CD4-positive, alpha-beta T cell treated with Interleukin-4 for 4 hours (primary cell): ENCODE results near the gene STUM.
"Not testable (repeated sequence)": the region's sequence is repeated elsewhere in the genome, so short reads cannot be mapped to it uniquely, and the experiment has no call there.

Experiments used
- DNase-seq: peaks from one replicate; pipeline ENCODE4 v3.0.0-alpha.2; 2020

Gene STUM

DNA sequence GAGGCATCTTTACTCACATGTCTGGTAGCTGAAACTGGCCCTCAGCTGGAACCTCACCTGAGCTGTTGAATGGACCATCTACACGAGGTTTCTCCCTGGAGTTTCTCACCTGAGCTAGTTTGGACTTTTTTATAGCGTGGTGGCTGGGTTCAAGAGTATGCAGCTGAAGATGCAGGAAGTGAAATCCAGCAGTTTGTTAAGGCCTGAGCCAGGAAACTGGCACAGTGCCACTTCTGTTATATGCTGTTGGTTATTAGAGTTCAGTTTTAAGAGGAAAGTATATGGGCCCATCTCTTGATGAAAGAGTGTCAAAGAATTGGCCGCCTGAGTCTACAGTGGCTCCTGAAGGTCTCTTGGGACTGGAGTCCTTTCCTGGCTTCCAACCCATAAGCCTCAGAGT is 35.6 kb downstream of the STUM start:
- no peak for DNase-seq

DNA sequence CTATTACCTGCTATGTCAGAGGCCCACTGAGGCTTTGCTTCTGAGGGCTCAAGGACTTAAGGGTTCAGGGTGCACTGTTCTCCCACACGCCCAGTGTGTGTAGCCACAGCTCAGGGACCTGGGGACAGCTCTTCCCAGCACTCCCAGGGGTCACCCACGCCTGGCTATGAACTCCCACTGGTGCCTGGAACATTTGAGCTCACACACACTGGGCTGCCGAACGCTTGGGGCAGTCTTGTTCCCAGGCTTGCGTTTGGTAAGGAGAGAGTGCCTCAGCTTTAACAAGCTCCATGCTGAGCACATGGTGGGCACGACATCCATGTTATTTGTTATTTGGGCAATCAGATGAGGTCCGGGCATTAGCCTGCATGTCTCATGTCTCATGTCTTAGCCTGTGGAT is 37.6 kb downstream of the STUM start:
- DNase-seq = no peak

DNA sequence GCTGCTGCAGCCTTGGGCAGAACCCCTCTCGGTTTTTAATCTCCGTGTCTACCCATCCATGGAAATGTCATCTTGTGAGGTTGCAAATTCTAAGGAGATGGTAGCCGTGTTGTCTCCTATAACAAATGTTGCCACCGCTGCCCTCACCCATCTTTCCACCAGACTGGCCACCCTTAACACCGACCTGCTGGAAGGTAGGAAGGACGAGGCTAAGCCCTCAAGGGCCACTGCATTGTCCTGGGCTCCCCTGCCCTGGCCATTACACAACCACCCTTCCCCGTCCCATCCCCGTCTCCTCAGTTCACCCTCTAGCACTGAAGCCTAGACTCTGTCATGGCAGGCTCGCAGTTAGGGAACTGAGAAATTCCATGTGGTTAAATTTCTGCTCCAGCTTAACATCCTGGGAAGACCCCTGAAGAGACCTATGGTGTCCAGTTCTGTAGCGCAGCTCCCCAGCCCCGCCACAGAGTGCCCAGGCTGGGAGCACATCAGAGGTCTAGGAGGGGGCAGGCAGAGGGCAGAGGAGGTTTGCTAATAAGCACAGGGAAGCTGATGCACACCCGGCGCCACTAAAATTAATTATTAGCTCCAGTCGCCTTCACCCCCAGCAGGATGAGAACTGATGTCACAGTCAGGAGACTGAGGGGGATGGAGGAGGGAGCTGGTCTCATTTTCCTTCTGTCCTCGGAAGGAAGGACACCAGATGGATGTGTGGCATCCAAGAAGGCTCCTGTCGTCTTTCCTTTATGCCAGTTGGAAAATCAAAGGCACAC is 38.3 kb downstream of the STUM start:
- DNase-seq = no peak

DNA sequence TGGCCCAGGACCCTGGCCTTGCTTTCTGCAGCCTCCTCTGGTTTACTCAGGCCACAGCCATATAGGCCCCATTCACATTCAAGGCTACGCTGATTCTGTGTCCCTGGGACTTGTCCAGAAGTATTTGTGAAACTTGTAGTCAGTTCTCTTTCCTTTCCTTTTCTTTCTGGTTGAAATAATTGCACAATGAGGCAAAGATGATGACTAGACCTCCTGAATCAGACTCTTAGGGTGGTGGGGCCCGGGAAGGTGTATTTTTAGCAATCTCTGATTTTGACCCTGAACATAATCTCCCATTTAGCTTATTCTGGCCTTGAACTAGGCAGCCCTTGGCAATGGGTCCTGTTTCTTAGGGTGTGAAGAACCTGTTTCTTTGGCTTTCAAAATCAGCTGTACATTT is 39.9 kb downstream of the STUM start:
- no peak for DNase-seq

DNA sequence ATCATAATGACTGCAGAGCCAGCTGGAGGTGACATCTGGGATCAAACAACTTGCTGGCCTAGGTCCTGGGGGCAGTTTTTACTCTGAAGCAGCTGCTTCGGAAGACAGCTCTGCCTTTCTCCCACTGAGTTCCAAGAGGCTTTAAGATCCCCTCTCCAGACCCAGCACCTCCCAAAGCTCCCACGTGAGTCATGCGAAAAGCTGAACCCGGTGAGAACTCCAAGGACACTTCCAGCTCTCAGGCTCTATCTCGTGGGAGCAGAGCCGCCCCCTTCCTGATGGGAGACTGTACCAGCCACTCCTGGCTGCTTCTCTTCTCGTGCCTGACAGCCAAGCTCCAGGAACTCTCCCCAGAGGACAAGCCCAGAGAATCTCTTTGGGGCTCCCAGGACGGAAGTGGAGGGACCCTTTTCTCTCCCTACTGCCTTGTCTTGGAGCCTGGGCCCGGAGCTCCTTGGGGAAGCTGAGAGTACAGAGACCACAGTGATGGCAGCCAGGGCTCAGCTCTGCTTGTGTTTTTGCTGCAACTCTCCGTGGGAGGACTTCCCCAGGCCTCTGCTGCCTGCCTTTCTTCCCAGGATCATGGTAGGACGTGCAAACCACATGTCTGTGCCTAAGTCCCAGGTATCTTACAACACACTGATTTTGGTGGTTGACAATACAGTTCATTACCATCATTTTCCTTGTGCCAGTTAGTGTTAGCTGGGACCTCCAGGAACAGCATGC is 40.6 kb downstream of the STUM start:
- DNase-seq = no peak

DNA sequence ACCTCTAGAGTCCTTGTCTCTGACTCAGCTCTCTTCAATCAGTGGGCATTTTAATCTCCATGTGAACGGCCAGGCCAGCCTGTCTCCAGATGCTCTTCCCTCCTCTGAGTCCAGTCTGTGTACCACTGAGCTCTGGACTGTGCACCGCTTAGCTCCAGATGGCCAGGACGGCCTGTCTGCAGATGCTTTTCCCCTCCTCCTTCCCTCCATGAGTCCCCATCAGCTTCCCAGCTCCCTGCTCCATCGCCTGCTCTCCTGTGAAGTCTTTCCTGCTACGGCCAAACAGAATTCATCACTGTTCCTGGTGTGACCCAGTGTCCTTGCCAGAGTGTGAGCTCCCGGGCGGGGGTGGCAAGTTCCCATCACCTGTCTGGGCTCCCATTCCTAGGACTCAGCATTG is 42.0 kb downstream of the STUM start:
- no peak for DNase-seq

DNA sequence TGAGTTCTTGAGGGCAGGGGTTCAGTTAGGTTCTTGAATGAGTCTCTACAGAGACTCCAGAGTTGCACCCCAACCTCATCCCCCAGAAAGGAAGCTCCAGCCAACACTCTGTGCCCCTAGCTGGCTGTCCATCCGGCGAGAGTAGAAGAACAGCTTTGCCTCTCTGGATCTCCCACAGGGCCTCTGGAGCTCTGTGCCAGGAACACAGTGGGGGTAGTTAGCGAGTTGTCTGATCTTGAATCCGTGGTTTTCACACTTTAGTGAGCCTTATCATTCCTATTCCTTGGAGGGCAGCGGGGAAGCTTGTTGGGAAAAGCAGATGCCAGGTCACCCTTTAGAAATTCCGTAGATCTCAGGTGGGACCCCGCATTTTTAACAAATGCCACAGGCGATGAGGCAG is 45.0 kb downstream of the STUM start:
- DNase-seq = no peak

DNA sequence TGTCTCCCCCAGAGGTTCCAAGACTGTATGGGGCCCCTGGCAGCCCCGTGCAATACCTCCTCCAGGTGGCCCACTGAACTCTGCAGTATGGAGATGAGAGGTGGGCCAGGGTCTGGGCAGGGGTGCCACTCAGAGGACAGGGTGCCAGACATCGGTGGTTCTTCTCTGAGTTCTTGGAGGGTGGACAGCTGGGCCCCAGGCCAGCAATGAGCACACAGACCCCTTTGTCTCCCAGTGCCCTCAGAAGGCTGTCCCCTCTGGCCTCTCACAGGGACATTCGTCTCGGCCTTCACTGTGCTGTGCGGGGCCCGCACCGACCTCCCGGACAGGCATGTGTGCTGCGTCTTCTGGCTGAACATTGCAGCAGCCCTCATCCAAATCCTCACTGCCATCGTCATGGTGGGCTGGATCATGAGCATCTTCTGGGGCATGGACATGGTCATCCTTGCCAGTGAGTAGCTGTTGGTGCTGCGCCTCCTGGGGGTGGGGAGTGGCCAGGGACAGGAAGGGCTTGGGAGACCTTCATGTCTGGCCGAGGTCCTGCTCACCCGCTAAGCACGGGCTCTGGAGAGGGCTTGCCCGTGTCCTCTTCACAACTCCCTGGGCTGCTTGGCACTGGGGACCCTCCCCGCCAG is 48.1 kb downstream of the STUM start:
- no peak for DNase-seq

DNA sequence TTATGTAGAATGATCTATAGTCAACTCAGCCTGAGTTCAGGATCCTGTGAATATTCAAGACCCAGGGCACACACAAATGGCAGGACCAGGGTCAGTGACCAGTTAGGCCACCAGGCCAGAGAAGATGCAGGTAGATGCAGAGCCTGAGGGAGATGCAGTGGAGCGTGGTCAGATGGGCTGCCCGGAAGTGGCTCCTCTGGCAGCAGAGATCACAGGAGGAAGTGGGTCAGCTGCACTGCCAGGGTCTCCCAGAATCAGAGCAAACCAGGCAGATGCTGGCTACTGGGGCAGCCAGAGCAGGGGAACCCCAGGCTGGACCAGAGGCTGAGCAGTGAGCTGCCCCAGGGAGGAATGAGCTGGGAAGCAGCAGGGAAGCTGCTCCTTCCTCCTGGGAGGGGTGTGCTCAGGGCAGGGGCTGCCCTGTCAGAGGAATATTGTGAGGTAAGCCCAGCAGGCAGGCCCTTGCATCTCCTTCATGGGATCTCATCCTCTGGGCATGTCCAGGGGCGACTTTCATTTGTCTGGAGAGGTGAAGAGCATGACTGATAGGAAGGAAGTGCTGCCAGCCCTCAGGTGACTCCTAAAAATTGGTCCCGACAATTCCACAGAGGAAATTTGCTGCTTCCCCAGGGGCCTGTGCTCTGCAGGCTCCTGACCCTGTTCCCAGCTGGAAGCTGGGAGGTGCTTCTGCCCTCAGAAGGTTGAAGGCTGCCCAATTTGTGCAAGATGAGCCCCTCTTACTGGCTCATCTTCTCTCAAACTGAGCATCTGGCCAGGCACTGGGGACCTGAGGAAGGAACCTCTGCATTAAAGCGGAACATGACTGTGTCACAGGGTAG is 49.3 kb downstream of the STUM start:
- no peak for DNase-seq

DNA sequence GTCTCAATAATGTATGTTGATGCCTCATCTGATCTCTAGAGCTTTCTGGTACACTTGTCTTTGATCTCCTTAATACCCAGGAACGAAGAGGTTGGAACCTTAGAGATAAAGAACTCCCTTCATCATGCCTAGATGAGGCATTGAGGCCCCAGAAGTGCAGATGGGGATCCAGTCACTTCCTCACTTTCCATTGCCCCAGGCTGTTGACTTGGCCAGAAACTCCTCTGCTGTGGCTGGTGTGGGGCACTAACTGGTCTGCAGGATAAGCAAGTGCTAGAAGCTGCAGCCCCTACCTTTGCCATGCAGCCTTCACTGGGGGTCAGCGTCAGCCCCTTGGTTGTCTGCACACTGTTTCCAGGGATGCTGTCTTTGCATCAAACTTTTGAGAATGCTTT is 49.9 kb downstream of the STUM start:
- no peak for DNase-seq

DNA sequence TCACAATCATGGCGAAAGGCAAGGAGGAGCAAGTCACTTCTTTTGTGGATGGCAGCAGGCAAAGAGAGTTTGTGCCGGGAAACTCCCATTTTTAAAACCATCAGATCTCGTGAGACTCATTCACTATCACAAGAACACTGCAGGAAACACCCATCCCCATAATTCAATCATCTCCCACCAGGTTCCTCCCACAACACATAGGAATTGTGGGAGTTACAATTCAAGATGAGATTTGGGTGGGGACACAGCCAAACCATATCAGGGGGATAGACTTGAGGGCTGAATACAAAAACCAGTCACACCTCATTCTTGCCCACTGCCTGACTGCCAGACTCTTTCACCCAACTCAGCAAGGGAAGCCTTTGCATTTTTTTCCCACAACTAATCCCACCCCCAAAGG is 50.4 kb downstream of the STUM start:
- DNase-seq = not testable (repeated sequence)

DNA sequence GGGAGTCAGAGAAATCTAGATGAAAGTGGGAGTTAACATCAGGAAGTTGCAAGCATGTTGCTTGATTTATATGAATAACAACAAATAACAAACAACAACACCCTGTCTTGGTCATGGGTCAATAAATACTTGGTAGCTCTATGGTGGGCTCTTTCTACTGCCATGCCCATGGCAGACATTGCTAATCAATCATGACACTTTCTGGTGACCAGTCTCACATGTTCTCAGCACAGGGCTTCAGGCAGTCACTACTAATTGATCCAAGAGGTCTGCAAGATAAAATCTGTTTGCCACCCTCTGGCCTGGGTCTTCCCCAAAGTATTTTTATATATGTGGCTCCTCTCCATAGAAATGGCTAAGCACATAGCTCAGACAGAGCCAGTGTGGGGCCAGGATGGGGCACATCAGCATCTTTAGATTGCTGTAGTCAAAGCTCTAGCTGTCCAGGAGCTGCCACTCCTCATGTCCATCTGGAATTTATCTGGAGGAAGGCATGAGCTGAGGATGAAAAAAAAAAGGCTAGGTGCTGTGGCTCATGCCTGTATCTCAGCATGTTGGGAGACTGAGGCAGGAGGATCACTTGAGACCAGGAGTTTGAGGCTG is 51.2 kb downstream of the STUM start:
- DNase-seq = no peak

DNA sequence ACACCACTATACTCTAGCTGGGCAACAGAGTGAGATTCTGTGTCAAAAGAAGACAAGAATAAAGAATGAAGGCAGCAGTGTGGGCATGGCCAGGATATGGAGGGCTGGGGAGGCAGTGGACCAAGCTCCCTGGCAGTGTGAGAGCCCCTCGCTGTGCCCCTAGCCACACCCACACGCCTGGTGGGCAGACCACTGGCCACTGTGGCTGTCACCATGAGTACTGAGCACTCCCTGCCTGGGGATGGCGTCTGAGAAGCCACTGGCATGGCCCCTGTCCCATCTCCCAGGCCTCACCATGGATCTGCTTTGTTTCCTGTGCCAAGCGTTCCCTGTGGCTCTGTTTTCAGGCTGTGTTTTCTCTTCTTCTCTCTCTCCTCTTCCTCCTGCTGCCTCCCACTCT is 51.7 kb downstream of the STUM start:
- no peak for DNase-seq

DNA sequence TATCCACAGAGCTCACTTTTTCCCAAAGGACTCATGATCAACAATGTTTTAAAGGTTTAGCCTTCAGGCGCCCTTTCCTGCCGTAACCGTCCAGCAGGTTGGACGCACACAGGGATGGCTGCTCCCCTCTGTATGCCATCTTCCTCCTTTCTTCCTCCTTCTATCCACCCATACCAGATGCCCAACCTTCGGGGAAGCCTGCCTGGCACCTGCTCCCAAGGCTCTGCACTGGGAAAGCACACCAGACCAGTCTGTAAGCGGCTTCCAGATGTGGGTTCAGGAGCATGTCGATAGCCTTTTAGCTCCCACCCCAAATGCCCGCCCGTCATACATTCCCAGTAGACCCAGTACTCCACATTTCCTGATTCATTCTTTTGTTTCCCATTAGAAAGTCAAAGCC is 52.9 kb downstream of the STUM start:
- DNase-seq = no peak

DNA sequence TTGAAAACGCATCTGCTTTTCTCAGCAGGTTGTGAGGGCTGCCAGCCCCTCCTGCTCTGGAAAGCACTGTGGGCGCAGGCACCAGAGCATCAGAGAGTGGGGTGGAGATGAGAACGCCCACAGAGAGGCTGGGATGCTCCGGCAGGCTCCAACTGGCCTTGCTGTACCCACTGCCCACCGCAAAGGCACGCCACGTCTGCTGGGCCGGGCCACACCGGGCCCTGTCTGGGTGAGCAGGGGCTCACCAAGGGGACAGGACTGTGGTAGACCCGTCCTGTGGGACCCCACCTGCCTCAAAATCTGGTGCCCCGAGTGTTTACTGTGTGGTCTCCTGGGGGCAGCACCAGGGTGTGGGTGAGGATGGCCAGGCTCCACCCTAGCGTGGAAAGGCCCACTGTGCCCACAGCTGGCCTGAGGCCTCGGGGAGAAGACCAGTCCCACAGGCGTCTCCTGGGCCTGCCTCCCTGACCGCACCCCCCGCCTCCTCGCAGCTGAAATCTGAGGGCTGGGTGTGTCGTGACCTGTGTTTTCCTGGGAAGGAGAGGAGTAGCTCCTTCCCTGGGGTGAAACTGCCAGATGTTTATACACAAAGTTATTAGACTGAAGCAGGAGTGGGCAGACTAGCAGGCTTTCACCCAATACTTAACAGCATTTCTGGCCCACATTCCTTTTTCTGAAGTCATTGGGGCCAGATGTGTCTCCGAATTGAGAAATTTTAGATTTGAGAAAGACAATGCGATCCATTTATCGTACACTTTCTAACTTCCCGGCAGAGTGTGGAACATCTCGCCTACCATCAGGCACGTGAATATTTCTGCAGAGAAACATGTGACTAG is 53.8 kb downstream of the STUM start:
- DNase-seq = no peak

DNA sequence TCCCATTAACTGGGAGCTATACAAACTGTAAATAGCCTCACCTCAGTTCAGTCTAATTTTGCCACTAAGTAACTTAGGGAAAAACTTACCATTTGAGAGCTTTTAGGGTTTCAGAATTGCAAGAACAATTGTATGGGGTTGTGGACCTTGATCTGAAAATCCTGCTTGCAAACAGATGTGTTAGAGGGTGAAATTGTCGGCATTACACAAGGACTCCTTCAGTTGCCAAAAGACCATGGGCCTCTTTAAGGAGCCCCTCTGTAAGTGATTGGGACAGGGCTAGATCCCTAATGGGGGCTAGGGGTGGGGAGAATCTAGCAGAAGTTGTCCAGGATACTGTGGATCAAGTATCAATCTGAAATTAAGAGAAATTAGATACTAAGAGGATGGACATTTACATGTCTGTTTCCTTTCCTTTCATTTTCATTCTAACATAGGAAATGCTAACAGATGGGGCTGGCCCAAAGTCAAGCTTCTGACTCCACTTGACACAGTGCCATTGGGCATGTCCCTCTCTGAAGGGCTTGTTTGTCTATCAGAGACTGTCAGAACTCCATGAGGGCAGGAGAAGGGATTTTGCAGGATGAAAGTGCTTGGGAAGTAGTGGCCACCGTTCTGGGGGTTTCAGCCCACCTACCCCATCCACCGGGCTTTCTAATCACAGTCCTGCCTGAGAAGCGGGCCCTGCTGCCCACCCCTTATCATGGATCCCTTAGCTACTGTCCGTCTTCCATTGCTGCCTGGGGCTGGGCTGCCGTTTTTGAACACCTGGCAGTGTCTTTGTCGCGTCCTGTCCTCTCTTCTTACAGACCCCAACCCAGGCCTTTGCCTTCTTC is 54.7 kb downstream of the STUM start:
- no peak for DNase-seq

DNA sequence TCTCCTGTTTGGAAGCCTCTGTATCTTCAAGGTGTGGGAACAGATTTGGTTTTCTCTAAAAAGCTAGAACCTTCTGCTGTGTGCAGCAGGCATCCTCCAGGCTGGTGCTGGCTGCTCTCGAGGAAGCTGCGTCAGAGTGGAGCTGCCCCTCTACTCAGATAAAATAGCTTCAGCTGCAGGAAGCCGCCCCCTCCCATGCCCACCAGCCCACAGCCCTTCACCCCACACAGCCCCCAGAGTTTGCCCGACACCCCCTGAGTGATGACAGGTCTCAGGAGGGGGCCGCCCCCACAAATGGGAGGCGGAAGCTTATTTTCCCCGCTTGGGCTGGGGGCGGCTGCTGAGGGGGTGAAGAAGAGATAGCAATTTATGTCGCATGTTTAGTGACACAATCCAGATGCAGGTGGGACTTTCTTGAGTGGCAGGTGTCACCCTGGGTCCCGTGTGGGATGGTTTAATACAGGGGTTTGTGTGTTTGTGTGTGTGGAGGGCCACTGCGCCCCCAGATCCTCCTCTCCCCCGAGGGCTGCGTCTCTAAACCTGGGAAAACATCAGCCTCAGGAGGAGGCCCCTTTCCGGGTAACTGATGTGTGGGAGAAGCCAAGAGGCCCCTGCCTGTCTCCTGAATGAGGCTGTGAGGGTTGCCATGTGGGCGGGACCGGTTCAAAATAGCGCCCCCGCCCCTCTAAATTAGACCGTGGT is 55.4 kb downstream of the STUM start:
- DNase-seq = no peak

DNA sequence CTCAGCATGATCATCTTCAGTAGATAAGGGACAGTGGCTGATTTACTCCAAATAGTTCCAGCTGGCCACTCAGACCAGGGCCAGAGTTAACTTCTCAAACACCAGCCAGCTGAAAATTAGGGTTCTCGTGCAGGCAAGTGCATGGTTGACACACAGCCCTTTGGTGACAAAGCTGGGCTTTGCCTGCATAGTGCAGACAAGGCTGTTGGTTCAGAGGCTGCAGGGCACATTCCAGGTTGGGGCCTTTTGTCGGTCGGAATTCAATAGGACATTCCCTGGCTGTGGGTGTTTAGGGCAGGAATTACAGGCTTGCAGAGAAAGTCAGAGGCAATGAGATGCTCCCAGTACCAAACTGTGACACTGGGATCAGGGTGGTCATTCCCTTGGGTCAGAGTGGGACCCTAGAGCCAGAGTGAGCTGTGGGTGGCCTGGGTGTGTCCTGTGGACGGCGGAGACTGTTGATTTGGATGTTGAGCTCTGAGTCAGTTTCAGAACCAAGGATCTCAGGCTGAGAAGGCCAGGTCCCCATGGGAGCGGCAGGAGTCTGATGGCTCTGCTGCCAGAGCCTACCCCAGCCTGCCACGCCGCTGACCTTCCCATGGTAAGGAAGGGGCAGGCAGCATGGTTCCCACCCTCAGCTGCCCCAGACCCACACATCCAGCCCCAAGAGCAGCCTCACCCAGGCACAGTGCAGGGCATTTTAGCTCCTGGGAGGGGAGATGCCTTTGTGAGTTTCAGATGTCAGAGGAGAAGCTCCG is 56.2 kb downstream of the STUM start:
- no peak for DNase-seq

DNA sequence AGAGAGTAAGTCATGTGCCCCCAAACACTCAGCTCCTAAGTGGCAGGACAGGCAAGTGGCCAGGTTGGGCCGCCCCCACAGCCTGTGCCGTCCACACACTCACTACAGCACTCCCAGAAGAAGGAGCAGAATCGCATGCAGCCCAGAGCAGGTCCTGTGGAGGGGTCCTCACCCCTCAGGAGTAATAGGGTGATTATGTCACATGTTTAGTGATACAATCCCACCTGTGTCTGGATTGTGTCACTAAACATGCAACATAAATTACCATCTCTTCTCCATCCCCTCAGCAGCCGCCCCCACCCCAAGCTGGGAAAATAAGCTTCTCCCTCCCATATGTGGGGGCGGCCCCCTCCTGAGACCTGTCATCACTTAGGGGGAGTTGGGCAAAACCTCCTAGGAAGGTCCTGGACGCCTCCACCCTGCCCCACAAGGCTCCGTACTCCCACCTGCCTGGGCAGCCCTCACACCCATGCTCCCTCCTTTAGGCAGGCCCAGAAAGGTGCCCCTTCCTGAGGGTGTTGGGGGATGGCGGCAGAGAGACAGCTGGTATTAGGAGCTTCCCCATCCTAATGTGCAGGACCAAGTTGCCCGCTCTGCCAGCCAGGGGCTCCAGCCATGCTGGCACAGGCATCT is 56.9 kb downstream of the STUM start:
- DNase-seq = no peak
